ENCODE data around the gene ANXA11. TPM values are rescaled to one million over a fixed set of nuclear protein-coding genes. Genes with fewer than 3 reads are reported as not detected.

The ANXA11 gene
- total RNA-seq, 1 experiment from 2014 or later, result 56.0 TPM

GRCh38 chr10:80170026-80170425 is 35.3 kb downstream of the ANXA11 start:
- Histone ChIP-seq H3K9ac (ENCODE audit: low read length) (no peak overlapping the region), H3K4me2 (ENCODE audit: low read depth, low read length, poor library complexity, severe bottlenecking) (no peak overlapping the region), H3K9me3 (ENCODE audit: low read length) (no peaks in the 10 kb centered on the region), H3K4me3 (ENCODE audit: low read length) (no peak overlapping the region), H3K27ac (ENCODE audit: low read length) (no peak overlapping the region), H3K36me3 (ENCODE audit: insufficient read depth, low read length) (no peaks in the 10 kb centered on the region), H3K9me2 (replicated peaks; ENCODE audit: insufficient read depth, low read length) (no peaks in the 10 kb centered on the region), H2AFZ (ENCODE audit: low read length) (no peak overlapping the region), H4K20me1 (ENCODE audit: insufficient read depth, low read depth, low read length) (no peaks in the 10 kb centered on the region), H3K27me3 (ENCODE audit: low read length) (no peaks in the 10 kb centered on the region), H3K4me1 (ENCODE audit: low read length) (no peaks in the 10 kb centered on the region), H3K79me2 (ENCODE audit: low read length) (peaks cover 17% of the 10 kb centered on the region)
- DNase-seq, result no peak

- Histone ChIP-seq H3K4me1 (ENCODE audit: low read length) (no peaks in the 10 kb centered on the region), H3K9me2 (replicated peaks; ENCODE audit: insufficient read depth, low read length) (no peaks in the 10 kb centered on the region), H3K9ac (ENCODE audit: low read length) (no peak overlapping the region), H3K4me2 (ENCODE audit: low read depth, low read length, poor library complexity, severe bottlenecking) (no peak overlapping the region), H3K27ac (ENCODE audit: low read length) (no peak overlapping the region), H2AFZ (ENCODE audit: low read length) (no peak overlapping the region), H3K79me2 (ENCODE audit: low read length) (peaks cover 11% of the 10 kb centered on the region; the same call in 1 of the 2 replicates), H3K4me3 (ENCODE audit: low read length) (no peak overlapping the region), H3K36me3 (ENCODE audit: insufficient read depth, low read length) (no peaks in the 10 kb centered on the region), H3K9me3 (ENCODE audit: low read length) (no peaks in the 10 kb centered on the region), H3K27me3 (ENCODE audit: low read length) (no peaks in the 10 kb centered on the region), H4K20me1 (ENCODE audit: insufficient read depth, low read depth, low read length) (no peaks in the 10 kb centered on the region)
- peak; percentile 66 for DNase-seq
Observed at GRCh38 chr10:80168679-80169380, 36.5 kb downstream of the ANXA11 start.

GRCh38 chr10:80168162-80168511 is 37.2 kb downstream of the ANXA11 start:
- H3K27ac ChIP-seq (ENCODE audit: low read length), result no peak overlapping the region
- H3K79me2 ChIP-seq (ENCODE audit: low read length), result peaks cover 8% of the 10 kb centered on the region; the same call in 1 of the 2 replicates
- H2AFZ ChIP-seq (ENCODE audit: low read length), result no peak overlapping the region
- no peaks in the 10 kb centered on the region for H3K9me2 ChIP-seq (replicated peaks; ENCODE audit: insufficient read depth, low read length)
- DNase-seq, result no peak
- no peaks in the 10 kb centered on the region for H4K20me1 ChIP-seq (ENCODE audit: insufficient read depth, low read depth, low read length)
- H3K9me3 ChIP-seq (ENCODE audit: low read length), result no peaks in the 10 kb centered on the region
- H3K9ac ChIP-seq (ENCODE audit: low read length), result no peak overlapping the region
- no peaks in the 10 kb centered on the region for H3K36me3 ChIP-seq (ENCODE audit: insufficient read depth, low read length)
- H3K4me1 ChIP-seq (ENCODE audit: low read length), result no peaks in the 10 kb centered on the region
- H3K4me3 ChIP-seq (ENCODE audit: low read length), result no peak overlapping the region
- no peak overlapping the region for H3K4me2 ChIP-seq (ENCODE audit: low read depth, low read length, poor library complexity, severe bottlenecking)
- H3K27me3 ChIP-seq (ENCODE audit: low read length), result no peaks in the 10 kb centered on the region

GRCh38 chr10:80167471-80168161 is 37.7 kb downstream of the ANXA11 start:
- H4K20me1 ChIP-seq (ENCODE audit: insufficient read depth, low read depth, low read length), result no peaks in the 10 kb centered on the region
- H3K9ac ChIP-seq (ENCODE audit: low read length), result no peak overlapping the region
- no peaks in the 10 kb centered on the region for H3K4me1 ChIP-seq (ENCODE audit: low read length)
- H3K9me2 ChIP-seq (replicated peaks; ENCODE audit: insufficient read depth, low read length), result no peaks in the 10 kb centered on the region
- H3K79me2 ChIP-seq (ENCODE audit: low read length), result peaks cover 8% of the 10 kb centered on the region; the same call in 1 of the 2 replicates
- no peaks in the 10 kb centered on the region for H3K9me3 ChIP-seq (ENCODE audit: low read length)
- H3K36me3 ChIP-seq (ENCODE audit: insufficient read depth, low read length), result no peaks in the 10 kb centered on the region
- H3K4me3 ChIP-seq (ENCODE audit: low read length), result no peak overlapping the region
- no peaks in the 10 kb centered on the region for H3K27me3 ChIP-seq (ENCODE audit: low read length)
- no peak overlapping the region for H2AFZ ChIP-seq (ENCODE audit: low read length)
- DNase-seq, result no peak
- H3K4me2 ChIP-seq (ENCODE audit: low read depth, low read length, poor library complexity, severe bottlenecking), result no peak overlapping the region
- H3K27ac ChIP-seq (ENCODE audit: low read length), result no peak overlapping the region

- H3K36me3 ChIP-seq (ENCODE audit: insufficient read depth, low read length), result no peaks in the 10 kb centered on the region
- H4K20me1 ChIP-seq (ENCODE audit: insufficient read depth, low read depth, low read length), result no peaks in the 10 kb centered on the region
- no peaks in the 10 kb centered on the region for H3K4me1 ChIP-seq (ENCODE audit: low read length)
- H3K4me3 ChIP-seq (ENCODE audit: low read length), result no peak overlapping the region
- DNase-seq, result no peak
- no peaks in the 10 kb centered on the region for H3K27me3 ChIP-seq (ENCODE audit: low read length)
- peaks cover 8% of the 10 kb centered on the region; the same call in 1 of the 2 replicates for H3K79me2 ChIP-seq (ENCODE audit: low read length)
- H2AFZ ChIP-seq (ENCODE audit: low read length), result no peak overlapping the region
- H3K9ac ChIP-seq (ENCODE audit: low read length), result no peak overlapping the region
- no peaks in the 10 kb centered on the region for H3K9me2 ChIP-seq (replicated peaks; ENCODE audit: insufficient read depth, low read length)
- H3K27ac ChIP-seq (ENCODE audit: low read length), result no peak overlapping the region
- H3K4me2 ChIP-seq (ENCODE audit: low read depth, low read length, poor library complexity, severe bottlenecking), result no peak overlapping the region
- H3K9me3 ChIP-seq (ENCODE audit: low read length), result no peaks in the 10 kb centered on the region
Observed at GRCh38 chr10:80166581-80167470, 38.5 kb downstream of the ANXA11 start.

- Histone ChIP-seq H3K9ac (ENCODE audit: low read length) (no peak overlapping the region), H3K9me2 (replicated peaks; ENCODE audit: insufficient read depth, low read length) (no peaks in the 10 kb centered on the region), H3K4me3 (ENCODE audit: low read length) (no peak overlapping the region), H3K36me3 (ENCODE audit: insufficient read depth, low read length) (no peaks in the 10 kb centered on the region), H2AFZ (ENCODE audit: low read length) (no peak overlapping the region), H4K20me1 (ENCODE audit: insufficient read depth, low read depth, low read length) (no peaks in the 10 kb centered on the region), H3K79me2 (ENCODE audit: low read length) (peaks cover 8% of the 10 kb centered on the region; the same call in 1 of the 2 replicates), H3K4me1 (ENCODE audit: low read length) (no peaks in the 10 kb centered on the region), H3K4me2 (ENCODE audit: low read depth, low read length, poor library complexity, severe bottlenecking) (no peak overlapping the region), H3K27ac (ENCODE audit: low read length) (no peak overlapping the region), H3K9me3 (ENCODE audit: low read length) (no peaks in the 10 kb centered on the region), H3K27me3 (ENCODE audit: low read length) (no peaks in the 10 kb centered on the region)
- no peak for DNase-seq
Observed at GRCh38 chr10:80165173-80165572, 40.2 kb downstream of the ANXA11 start.

- H3K4me2 ChIP-seq (ENCODE audit: low read depth, low read length, poor library complexity, severe bottlenecking), result no peak overlapping the region
- DNase-seq, result no peak
- no peak overlapping the region for H3K4me3 ChIP-seq (ENCODE audit: low read length)
- H3K79me2 ChIP-seq (ENCODE audit: low read length), result peaks cover 4% of the 10 kb centered on the region; the same call in 1 of the 2 replicates
- no peak overlapping the region for H2AFZ ChIP-seq (ENCODE audit: low read length)
- no peaks in the 10 kb centered on the region for H3K9me2 ChIP-seq (replicated peaks; ENCODE audit: insufficient read depth, low read length)
- H3K9ac ChIP-seq (ENCODE audit: low read length), result no peak overlapping the region
- H3K36me3 ChIP-seq (ENCODE audit: insufficient read depth, low read length), result no peaks in the 10 kb centered on the region
- H3K27me3 ChIP-seq (ENCODE audit: low read length), result no peaks in the 10 kb centered on the region
- no peaks in the 10 kb centered on the region for H3K4me1 ChIP-seq (ENCODE audit: low read length)
- no peaks in the 10 kb centered on the region for H4K20me1 ChIP-seq (ENCODE audit: insufficient read depth, low read depth, low read length)
- no peaks in the 10 kb centered on the region for H3K9me3 ChIP-seq (ENCODE audit: low read length)
- H3K27ac ChIP-seq (ENCODE audit: low read length), result no peak overlapping the region
Observed at GRCh38 chr10:80164596-80164995, 40.7 kb downstream of the ANXA11 start.

Data from Karpas-422 (cell line).